ENCODE measurements around the gene IFNA4.

IFNA4 gene

GRCh38 chr9:21165516-21165915, 21.9 kb downstream of the IFNA4 start:
- DNase-seq (ENCODE audit: low read depth), result no peak

- DNase-seq (ENCODE audit: low read depth), result peak; percentile 58
These were observed 27.2 kb downstream of the IFNA4 start for GRCh38 chr9:21160178-21160577.

GRCh38 chr9:21155501-21155900, 31.9 kb downstream of the IFNA4 start:
- DNase-seq (ENCODE audit: low read depth), result no peak

- DNase-seq (ENCODE audit: low read depth), result peak; percentile 12
These were observed 33.3 kb downstream of the IFNA4 start for GRCh38 chr9:21154018-21154608.

GRCh38 chr9:21153336-21154017, 33.9 kb downstream of the IFNA4 start:
- peak; percentile 3 for DNase-seq (ENCODE audit: low read depth)

GRCh38 chr9:21144603-21145002, 42.8 kb downstream of the IFNA4 start:
- DNase-seq (ENCODE audit: low read depth), result no peak

GRCh38 chr9:21141427-21141882, 45.9 kb downstream of the IFNA4 start, which contains the start of gene IFNW1:
IFNW1 (minus strand) TSS chr9:21141832; CDS start chr9:21141570, 262 bp downstream.
- no peak for DNase-seq (ENCODE audit: low read depth)

GRCh38 chr9:21137020-21137419, 50.4 kb downstream of the IFNA4 start:
- DNase-seq (ENCODE audit: low read depth), result no peak

Measured in amniotic epithelial cell (primary cell).